H4 (cell line): ENCODE results near the gene TBC1D8. TPM values are rescaled to one million over a fixed set of nuclear protein-coding genes. Genes with fewer than 3 reads are reported as not detected.

Experiments
- DNase-seq: peaks from one replicate; pipeline ENCODE4 v3.0.0-alpha.2; 2015; ENCODE audit warnings: low spot score
- total RNA-seq: library from RNA; depleted of rRNA; stranded (reverse); fragments of >200 nt; shearing (Covaris generic); gene quantifications from 2 replicates; pipeline ENCODE4 v1.2.3, GENCODE V29; 2014

TBC1D8 gene
- total RNA-seq, 1 experiment from 2014 or later, result 6.4 TPM

DNA sequence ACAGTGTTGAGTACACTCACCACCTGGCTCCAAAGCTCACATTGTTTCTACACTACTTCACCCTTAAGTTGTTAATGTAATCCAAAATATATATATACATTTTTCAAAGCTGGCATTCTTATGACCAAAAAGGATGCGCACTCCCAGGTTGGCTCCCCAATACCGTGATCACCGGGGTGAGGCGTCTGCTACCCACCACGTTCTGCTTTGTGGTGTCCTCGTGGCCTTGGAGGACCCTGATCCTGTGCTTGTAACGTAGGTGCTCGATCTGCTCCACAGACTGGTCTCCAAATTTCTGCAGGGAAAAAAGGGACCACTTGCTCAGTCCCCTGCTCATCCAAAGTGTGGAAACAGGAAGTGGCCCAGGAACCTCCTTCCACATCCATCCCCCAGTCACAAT lies 123.3 kb downstream of the TBC1D8 start:
- DNase-seq, result no peak

DNA sequence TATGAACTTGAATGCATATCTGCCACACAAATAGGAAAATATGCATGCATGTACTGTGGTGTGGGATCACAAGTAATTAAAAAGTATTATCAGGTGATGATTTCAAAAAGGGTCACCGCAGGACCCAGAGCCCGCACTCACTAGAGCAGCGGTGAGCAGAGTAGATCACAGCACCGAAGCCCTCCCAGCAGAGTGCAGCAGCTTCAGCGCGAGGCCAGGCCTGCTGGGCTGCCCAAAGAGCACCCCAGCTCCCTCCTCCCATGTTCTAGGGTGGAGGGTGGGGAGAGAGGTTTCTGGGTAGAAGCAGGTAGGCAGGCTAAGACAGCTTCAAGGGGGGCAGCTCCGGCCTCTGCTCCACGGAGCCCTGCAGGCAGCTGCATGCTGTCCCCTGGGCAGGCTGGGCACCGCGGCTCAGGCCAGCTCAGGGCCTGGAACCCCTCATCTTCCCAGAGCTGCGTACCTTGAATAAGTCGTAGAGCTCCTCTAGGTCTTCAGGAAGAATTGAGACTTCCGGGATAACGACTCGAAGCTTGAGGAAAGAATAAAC lies 124.2 kb downstream of the TBC1D8 start:
- DNase-seq, result no peak

DNA sequence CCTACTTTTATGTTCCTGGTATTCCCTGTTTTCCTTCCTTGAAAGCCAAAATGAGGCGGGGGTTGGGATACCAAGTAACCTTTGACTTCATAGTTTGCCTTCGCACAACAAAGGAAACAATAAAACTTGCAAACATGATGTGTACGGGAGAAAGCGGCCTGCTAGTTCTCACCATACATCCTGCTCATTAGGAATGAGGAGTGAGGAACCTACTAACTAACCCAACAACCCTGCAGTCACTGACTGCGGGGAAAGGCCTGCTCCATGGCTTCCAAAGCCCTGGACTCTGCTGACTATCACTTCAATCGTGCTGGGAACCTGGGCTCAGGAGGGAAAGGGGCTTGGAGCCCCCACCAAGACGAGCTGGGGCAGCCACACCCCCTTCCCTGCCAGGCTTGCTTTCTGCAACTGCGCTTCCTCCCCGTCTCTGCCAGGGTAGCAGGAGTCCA lies 124.9 kb downstream of the TBC1D8 start:
- DNase-seq, result no peak

DNA sequence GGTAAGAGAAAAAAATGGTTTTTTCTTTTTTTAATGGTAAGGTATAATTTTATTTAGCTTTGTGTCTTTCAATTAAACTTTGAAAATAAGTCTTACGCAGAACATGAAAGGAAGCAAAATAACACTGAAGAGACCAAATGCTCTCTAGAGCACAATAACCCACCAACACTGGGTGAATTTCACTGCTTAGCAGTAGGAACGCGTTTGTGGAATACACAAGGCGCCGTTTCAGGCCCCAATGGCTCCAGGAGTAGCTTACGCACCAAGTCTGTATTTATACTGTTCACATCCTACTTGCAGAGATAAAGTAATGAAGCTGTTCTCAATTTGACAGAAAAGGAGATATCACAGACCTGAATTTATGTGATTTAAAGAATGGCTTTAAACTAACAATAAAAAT lies 125.6 kb downstream of the TBC1D8 start:
- no peak for DNase-seq

DNA sequence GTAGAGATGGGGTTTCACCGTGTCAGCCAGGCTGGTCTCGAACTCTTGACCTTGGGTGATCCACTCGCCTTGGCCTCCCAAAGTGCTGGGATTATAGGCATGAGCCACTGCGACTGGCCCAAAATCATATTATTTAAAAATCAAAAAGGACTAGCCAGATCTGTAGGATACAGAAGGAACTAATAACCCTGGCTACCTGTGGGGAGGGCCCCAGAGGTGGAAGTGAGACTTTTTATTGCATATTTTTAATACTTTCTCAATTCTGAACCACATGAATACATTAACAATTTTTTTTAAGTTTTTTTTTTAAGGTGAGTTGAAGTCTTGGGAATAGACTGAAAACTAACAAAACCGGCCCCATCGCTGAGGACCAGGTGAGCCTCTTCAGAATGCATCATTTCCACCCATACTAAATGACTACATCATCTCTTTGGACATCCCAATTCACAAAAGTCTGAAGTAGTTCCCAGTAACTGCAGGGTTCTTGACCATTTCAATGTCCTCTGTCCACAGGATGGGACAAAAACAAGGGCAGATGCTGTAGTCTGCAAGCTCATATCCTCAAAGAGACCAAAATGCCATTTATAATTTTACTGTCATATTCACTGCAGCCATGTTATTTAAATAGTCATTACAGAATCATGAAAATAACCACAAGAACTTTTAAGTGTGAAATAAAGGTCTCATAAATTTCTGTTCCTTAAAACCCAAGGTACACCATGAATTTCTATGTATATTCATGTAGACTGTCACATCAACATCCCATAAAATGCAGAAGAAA lies 127.7 kb downstream of the TBC1D8 start:
- DNase-seq, result no peak

GRCh38 chr2:101022221-101022620 lies 129.0 kb downstream of the TBC1D8 start:
- DNase-seq, result no peak

GRCh38 chr2:101018934-101019333 lies 132.2 kb downstream of the TBC1D8 start:
- no peak for DNase-seq

- DNase-seq, result no peak
Observed at GRCh38 chr2:101017371-101017770, 133.8 kb downstream of the TBC1D8 start.

GRCh38 chr2:101014264-101014857 lies 136.8 kb downstream of the TBC1D8 start:
- no peak for DNase-seq

DNA sequence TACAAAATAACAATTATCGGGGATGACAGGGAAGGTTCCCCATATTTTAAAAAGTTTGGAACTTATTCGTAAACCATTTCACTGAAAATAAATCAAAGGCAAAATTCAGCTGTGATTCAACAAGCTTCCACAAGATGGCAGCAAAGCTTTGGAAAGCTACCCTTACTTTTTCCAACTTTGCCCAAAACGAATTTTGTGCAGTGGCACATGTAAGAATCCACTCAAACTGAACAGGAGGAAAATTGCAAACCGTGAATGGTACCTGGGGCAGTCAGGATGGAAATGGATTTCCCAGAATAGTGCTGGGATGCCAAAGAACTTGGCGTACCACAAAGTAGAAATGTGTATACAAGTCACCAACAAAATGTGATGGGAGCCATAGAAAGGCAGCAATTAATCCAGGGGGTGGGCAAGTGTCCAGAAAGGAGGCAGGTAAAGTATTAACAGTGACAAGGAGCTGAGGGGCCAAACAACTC lies 138.4 kb downstream of the TBC1D8 start:
- DNase-seq, result no peak

GRCh38 chr2:101012054-101012705 lies 139.0 kb downstream of the TBC1D8 start:
- no peak for DNase-seq

GRCh38 chr2:101011152-101011551 lies 140.0 kb downstream of the TBC1D8 start:
- DNase-seq, result no peak

DNA sequence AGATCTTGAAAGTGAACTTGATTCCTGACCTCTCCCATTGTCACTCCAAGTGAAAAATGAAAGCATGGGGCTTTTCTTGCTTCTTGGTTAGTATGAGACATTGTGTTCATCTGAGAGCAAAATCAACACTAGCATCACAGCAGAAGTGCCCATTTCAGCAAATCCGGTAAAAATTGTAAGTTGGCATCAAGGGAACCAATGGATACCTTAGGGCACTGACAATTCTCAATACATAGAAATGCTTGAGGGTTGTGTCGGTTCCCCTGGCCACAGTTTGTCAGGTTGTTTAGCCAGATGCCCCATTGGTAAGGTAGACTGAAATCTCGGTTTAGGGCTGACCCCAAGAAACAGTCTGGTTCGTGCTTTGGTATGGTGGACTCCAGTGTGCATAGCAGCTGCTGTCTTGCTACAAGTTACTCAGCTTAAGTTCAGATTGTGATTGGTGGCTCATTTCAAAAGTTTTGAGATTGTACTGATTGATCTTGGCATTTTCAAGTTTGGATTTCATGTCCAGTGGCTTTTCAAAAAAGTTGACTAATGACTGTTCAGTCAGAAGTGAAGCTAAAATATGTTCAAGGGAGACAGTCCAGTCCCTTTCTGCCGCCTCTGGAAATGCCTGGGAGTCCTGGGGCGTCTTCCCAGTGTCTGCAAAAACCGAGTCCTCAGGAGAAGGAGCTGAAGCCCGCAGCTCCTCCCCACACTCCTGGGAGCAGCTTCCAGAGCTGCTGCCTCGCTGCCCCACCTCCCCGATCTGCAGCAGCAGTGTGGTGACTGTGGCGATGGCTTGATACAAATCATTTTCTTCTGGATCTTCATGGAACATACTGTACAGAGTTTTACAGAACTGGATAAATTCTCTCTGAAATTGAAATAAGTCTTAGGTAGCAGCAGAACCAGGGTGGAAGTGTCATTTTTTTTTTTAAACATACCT lies 143.5 kb downstream of the TBC1D8 start:
- no peak for DNase-seq

- DNase-seq, result no peak
Observed at GRCh38 chr2:101006065-101006715, 145.0 kb downstream of the TBC1D8 start.

GRCh38 chr2:101004620-101005325 lies 146.4 kb downstream of the TBC1D8 start:
- DNase-seq, result no peak

DNA sequence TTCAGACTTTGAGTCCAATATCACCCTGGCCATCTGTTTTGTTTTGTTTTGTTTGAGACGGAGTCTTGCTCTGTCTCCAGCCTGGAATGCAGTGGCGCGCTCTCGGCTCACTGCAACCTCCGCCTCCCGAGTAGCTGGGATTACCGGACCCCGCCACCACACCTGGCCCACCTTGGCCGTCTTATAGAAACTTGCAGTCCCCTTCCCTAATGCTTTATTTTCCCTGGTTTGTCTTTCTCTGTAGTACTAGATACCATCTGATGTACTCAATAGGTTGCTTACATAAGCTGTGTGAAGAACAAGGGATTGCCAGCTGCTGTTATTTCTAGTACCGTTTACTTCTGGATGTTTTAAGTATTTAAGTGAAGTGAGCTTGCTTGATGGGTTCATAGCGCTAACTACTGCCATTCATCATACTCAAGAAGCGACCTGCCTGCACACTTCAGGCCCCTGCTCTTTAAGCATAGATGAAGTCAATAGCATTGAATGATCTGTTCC lies 147.9 kb downstream of the TBC1D8 start:
- no peak for DNase-seq

DNA sequence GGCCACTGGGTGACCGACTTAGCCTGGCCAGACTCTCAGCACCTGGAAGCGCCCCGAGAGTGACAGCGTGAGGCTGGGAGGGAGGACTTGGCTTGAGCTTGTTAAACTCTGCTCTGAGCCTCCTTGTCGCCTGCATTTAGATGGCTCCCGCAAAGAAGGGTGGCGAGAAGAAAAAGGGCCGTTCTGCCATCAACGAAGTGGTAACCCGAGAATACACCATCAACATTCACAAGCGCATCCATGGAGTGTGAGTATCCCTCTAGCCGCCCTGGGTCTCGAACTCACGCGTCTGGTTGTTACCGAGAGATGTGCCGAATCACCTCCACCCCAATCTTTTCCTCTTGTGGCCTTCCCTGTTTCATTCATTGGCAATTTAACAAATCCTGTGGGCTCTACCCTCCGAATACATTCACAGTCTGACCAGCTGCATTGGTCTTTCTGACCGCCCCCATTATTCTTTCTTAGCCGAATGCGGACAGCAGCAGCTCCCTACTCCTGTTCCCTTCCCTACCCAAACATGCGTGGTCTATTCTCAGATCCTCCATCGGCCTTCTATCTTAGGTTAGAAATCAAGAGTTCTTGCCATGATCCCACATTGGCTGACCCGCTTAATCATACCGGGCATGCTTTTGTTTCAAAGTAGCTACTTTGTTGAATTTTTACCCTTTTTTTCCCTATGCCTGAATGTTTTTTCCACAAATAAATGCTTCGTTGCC lies 148.5 kb downstream of the TBC1D8 start:
- DNase-seq, result no peak

GRCh38 chr2:101001691-101002561 lies 149.3 kb downstream of the TBC1D8 start, which contains the start of gene RPL31:
Gene RPL31 (plus strand): TSS chr2:101002289. CDS start chr2:101002702, 413 bp downstream.
- peak; percentile 97 for DNase-seq
